ENCODE data around the gene MX1. TPM values are rescaled to one million over a fixed set of nuclear protein-coding genes. Genes with fewer than 3 reads are reported as not detected.

Gene MX1
- total and polyA plus RNA-seq, 2 donors (not counting 3 experiments of a cell fraction or from before 2014, with no cell fraction given) = 5.9 to 25.1 TPM

- H3K4me1 ChIP-seq (ENCODE audit: control insufficient read depth, extremely low read depth, insufficient read depth, low read length) = no peaks in the 10 kb centered on the region
- no peaks in the 10 kb centered on the region for H4K20me1 ChIP-seq (replicated peaks; ENCODE audit: control insufficient read depth, extremely low read depth, insufficient read depth, low read length)
- intact Hi-C loops (cut with micrococcal nuclease) = no loop called here
- dilution Hi-C loops (cut with MboI; ENCODE audit: extremely low pct_ligation_motif_present, low sequenced_read_pairs) = no loop called here
- H3K4me2 ChIP-seq (ENCODE audit: insufficient read depth, low read length) = no peak overlapping the region
- no peak overlapping the region for H3K27ac ChIP-seq (ENCODE audit: insufficient read depth, low read depth, low read length)
- no peaks in the 10 kb centered on the region for H3K36me3 ChIP-seq (ENCODE audit: control insufficient read depth in 2 of 2, extremely low read depth in 1 of 2, insufficient read depth in 2 of 2, low read length in 2 of 2)
- ChIA-PET POLR2A (no interaction called here), CTCF (no interaction called here)
- H3K9me3 ChIP-seq (replicated peaks; ENCODE audit: control insufficient read depth, insufficient read depth, low read length) = no peaks in the 10 kb centered on the region
- H3K9ac ChIP-seq (replicated peaks; ENCODE audit: extremely low read depth, insufficient read depth, low read length) = no peak overlapping the region
- H3K4me3 ChIP-seq (replicated peaks in 1 of 3; ENCODE audit: insufficient read depth in 1 of 3, low read depth in 1 of 3, low read length in 3 of 3) = no peak overlapping the region
- H2AFZ ChIP-seq (ENCODE audit: low read depth, low read length) = no peak overlapping the region
- DNase-seq (ENCODE audit: low read depth, low spot score) (no peak), FAIRE-seq (no peak)
- H3K9me1 ChIP-seq (replicated peaks; ENCODE audit: control insufficient read depth, extremely low read depth, insufficient read depth, low read length) = no peaks in the 10 kb centered on the region
- no peaks in the 10 kb centered on the region for H3K27me3 ChIP-seq (ENCODE audit: control insufficient read depth in 2 of 2, insufficient read depth in 2 of 2, low read length in 2 of 2)
- BruUV-seq (replicated peaks) = no TSS peak
- H3K79me2 ChIP-seq (ENCODE audit: control insufficient read depth, insufficient read depth, low read length) = no peaks in the 10 kb centered on the region
- no peak for TF ChIP-seq JUN (IDR thresholded peaks at IDR 0.05; ENCODE audit: borderline replicate concordance, insufficient read depth, insufficient read length, low read depth)
- no peak for TF ChIP-seq POLR2A (IDR thresholded peaks at IDR 0.05; ENCODE audit: low read depth, low read length)
- TF ChIP-seq EZH2 (IDR thresholded peaks at IDR 0.05; ENCODE audit: borderline replicate concordance, low read depth, low read length, severe bottlenecking) = no peak
- no peak for TF ChIP-seq POLR2AphosphoS5 (IDR thresholded peaks at IDR 0.05; ENCODE audit: insufficient read depth, low read depth, low read length)
- TF ChIP-seq CTCF (IDR thresholded peaks at IDR 0.05; ENCODE audit: extremely low read depth in 1 of 2, insufficient read depth in 1 of 2, low read depth in 1 of 2, low read length in 2 of 2) = no peak
- no peak for TF ChIP-seq FOS (IDR thresholded peaks at IDR 0.05; ENCODE audit: borderline replicate concordance, insufficient read depth, low read length)
- no peak for TF ChIP-seq MAX (IDR thresholded peaks at IDR 0.05; ENCODE audit: insufficient read depth, insufficient read length)
- TF ChIP-seq GATA2 (IDR thresholded peaks at IDR 0.05; ENCODE audit: insufficient read depth, insufficient read length, low read depth, low read length) = no peak
- TF ChIP-seq MYC (IDR thresholded peaks at IDR 0.05; ENCODE audit: low read depth, low read length) = no peak
Measured at GRCh38 chr21:41482301-41482700, 56.3 kb downstream of the MX1 start.

All from endothelial cell of umbilical vein (primary cell).